GM12878 (cell line): ENCODE data around the gene NIPA2. TPM values are rescaled to one million over a fixed set of nuclear protein-coding genes. Genes with fewer than 3 reads are reported as not detected.

ENCODE experiments used
- ATAC-seq: fragments of 200-7000 bp; cut with Tn5 transposase; 3 replicates; pipeline ENCODE4 v1.9.1; 2020; ENCODE audit warnings: mild to moderate bottlenecking, moderate library complexity
- BruUV-seq: library from RNA; stranded (reverse); fragments of 400-500 nt; replicated peaks from 2 replicates; lab custom pipeline; 2021; lab: Mats Ljungman, UMichigan
- CTCF ChIA-PET: fragments of 300-600 bp; sonication (Branson Sonifier 250); formaldehyde crosslinking; extraction: SDS; loops from one replicate; lab custom pipeline; 2021; ENCODE audit warnings: inconsistent platforms; lab: Yijun Ruan, JAX
- POLR2A ChIA-PET: fragments of 350-600 bp; formaldehyde crosslinking; extraction: SDS; loops from one replicate; lab custom pipeline; 2021; ENCODE audit warnings: inconsistent platforms; lab: Charles Lee
- RAD21 ChIA-PET: fragments of 300-600 bp; sonication (Branson Sonifier 250); formaldehyde crosslinking; loops from one replicate; lab custom pipeline; 2023; ENCODE audit warnings: antibody characterized with exemption; ENCODE audit not compliant: unreplicated experiment; lab: Charles Lee
- SMC1A ChIA-PET: fragments of 300-600 bp; sonication (Branson Sonifier 250); formaldehyde crosslinking; loops from one replicate; lab custom pipeline; 2023; ENCODE audit not compliant: unreplicated experiment, uncharacterized antibody; lab: Charles Lee
- DNase-seq: peaks from one replicate; pipeline ENCODE4 v3.0.0-alpha.2; 2011; ENCODE audit warnings: low read depth, low spot score
- FAIRE-seq: peaks from 3 replicates; lab custom pipeline; 2011; peaks lifted over from hg19 to GRCh38; lab: Jason Lieb, UNC
- H2AFZ ChIP-seq: 2 replicates; pipeline ENCODE4 v1.6.0; 2011; ENCODE audit warnings: low read depth, low read length, control low read depth; ENCODE audit not compliant: control insufficient read depth
- H3K27ac ChIP-seq: 2 replicates; pipeline ENCODE4 v1.5.1; 2011; ENCODE audit warnings: control low read depth; ENCODE audit not compliant: control insufficient read depth, insufficient read depth
- H3K27me3 ChIP-seq, 2 experiments: replicated peaks in 1 of 2; 2 replicates each; pipeline versions ENCODE4 v1.6.0 to v1.6.1; 2011; ENCODE audit warnings: low read length in 1 of 2; ENCODE audit not compliant: control insufficient read depth in 2 of 2, insufficient read depth in 2 of 2
- H3K36me3 ChIP-seq, 2 experiments: 2 replicates each; pipeline ENCODE4 v1.5.1; 2011; ENCODE audit warnings: low read length in 1 of 2; ENCODE audit not compliant: control insufficient read depth in 2 of 2, insufficient read depth in 2 of 2
- H3K4me1 ChIP-seq: 2 replicates; pipeline ENCODE4 v1.6.1; 2011; ENCODE audit warnings: mild to moderate bottlenecking, low read length, moderate library complexity, mixed read lengths; ENCODE audit not compliant: control insufficient read depth, insufficient read depth
- H3K4me2 ChIP-seq: 2 replicates; pipeline ENCODE4 v1.6.0; 2011; ENCODE audit warnings: control low read depth; ENCODE audit not compliant: control insufficient read depth, insufficient read depth
- H3K4me3 ChIP-seq: fragments of 200-600 bp; sonication (generic); 2 replicates; pipeline ENCODE4 v1.5.1; 2016
- H3K79me2 ChIP-seq: 2 replicates; pipeline ENCODE4 v1.6.0; 2011; ENCODE audit warnings: low read length; ENCODE audit not compliant: control insufficient read depth, insufficient read depth
- H3K9ac ChIP-seq: 2 replicates; pipeline ENCODE4 v1.8.0; 2011; ENCODE audit warnings: low read length, control low read depth, mixed read lengths; ENCODE audit not compliant: control insufficient read depth, insufficient read depth
- H3K9me3 ChIP-seq: replicated peaks from 3 replicates; pipeline ENCODE4 v1.5.1; 2011; ENCODE audit warnings: mild to moderate bottlenecking, low read length; ENCODE audit not compliant: control insufficient read depth, insufficient read depth
- H4K20me1 ChIP-seq: 2 replicates; pipeline ENCODE4 v1.6.0; 2011; ENCODE audit not compliant: control insufficient read depth, insufficient read depth
- ASH2L ChIP-seq: fragments of 300-600, 200-600 bp; sonication (generic); IDR thresholded peaks from 2 replicates; pipeline ENCODE4 v1.6.1; 2017; ENCODE audit warnings: low read depth, mild to moderate bottlenecking, borderline replicate concordance
- CREM ChIP-seq: IDR thresholded peaks from 2 replicates; pipeline ENCODE4 v1.6.1; 2014; ENCODE audit warnings: antibody characterized with exemption, low read depth
- EP300 ChIP-seq, 2 experiments: fragments of 150-350 bp in 1 of 2; IDR thresholded peaks; 2 replicates each; pipeline ENCODE4 v1.6.1; 2011 to 2012; ENCODE audit warnings: low read depth in 2 of 2, low read length in 2 of 2, borderline replicate concordance in 1 of 2, improper control_type of control experiment in 1 of 2, inconsistent platforms in 1 of 2; ENCODE audit not compliant: control insufficient read depth in 1 of 2
- ESRRA ChIP-seq: IDR thresholded peaks from 2 replicates; pipeline ENCODE4 v1.6.1; 2012; ENCODE audit warnings: mild to moderate bottlenecking, low read length, improper control_type of control experiment
- FOXK2 ChIP-seq: fragments of 450-650 bp; IDR thresholded peaks from 2 replicates; pipeline ENCODE4 v1.6.1; 2017; ENCODE audit warnings: mild to moderate bottlenecking, moderate library complexity
- HSF1 ChIP-seq: fragments of 150-350 bp; IDR thresholded peaks from 2 replicates; pipeline ENCODE4 v1.6.1; 2014; ENCODE audit warnings: mild to moderate bottlenecking, low read depth, low read length
- MAX ChIP-seq: IDR thresholded peaks from 2 replicates; pipeline ENCODE4 v1.6.1; 2012; ENCODE audit warnings: low read depth, low read length, improper control_type of control experiment
- MLLT1 ChIP-seq: fragments of 450-650 bp; IDR thresholded peaks from 2 replicates; pipeline ENCODE4 v1.6.1; 2016; ENCODE audit warnings: mild to moderate bottlenecking
- NFYB ChIP-seq: IDR thresholded peaks from 2 replicates; pipeline ENCODE4 v1.6.1; 2011; ENCODE audit warnings: low read depth, mild to moderate bottlenecking, low read length, improper control_type of control experiment, moderate library complexity; ENCODE audit not compliant: insufficient read depth
- PAX8 ChIP-seq: fragments of 450-650 bp; IDR thresholded peaks from 2 replicates; pipeline ENCODE4 v1.6.1; 2017; ENCODE audit warnings: mild to moderate bottlenecking, moderate library complexity
- RELB ChIP-seq: fragments of 450-650 bp; IDR thresholded peaks from 2 replicates; pipeline ENCODE4 v1.6.1; 2017; ENCODE audit warnings: low read depth, mild to moderate bottlenecking, moderate library complexity
- SMAD1 ChIP-seq: fragments of 450-650 bp; IDR thresholded peaks from 2 replicates; pipeline ENCODE4 v1.6.1; 2018; ENCODE audit warnings: mild to moderate bottlenecking, low read depth; ENCODE audit not compliant: partially characterized antibody
- SMAD5 ChIP-seq: IDR thresholded peaks from 2 replicates; pipeline ENCODE4 v1.6.1; 2016; ENCODE audit warnings: antibody characterized with exemption, low read depth
- ZNF207 ChIP-seq: fragments of 450-650 bp; IDR thresholded peaks from 2 replicates; pipeline ENCODE4 v1.6.1; 2014; ENCODE audit warnings: antibody characterized with exemption, mild to moderate bottlenecking, borderline replicate concordance
- ZNF622 ChIP-seq: fragments of 450-650 bp; IDR thresholded peaks from 2 replicates; pipeline ENCODE4 v1.6.1; 2017; ENCODE audit warnings: mild to moderate bottlenecking, inconsistent platforms
- WGBS: methylation state at CpG from one replicate; pipeline ENCODE4 v1.1.6; 2016; ENCODE audit warnings: low lambda C conversion rate; ENCODE audit not compliant: insufficient replicate concordance, insufficient coverage; ENCODE audit errors: missing lambda C conversion rate; 5-methylcytosine and 5-hydroxymethylcytosine counted together
- in situ Hi-C: fragments of 300-500 bp; cut with MboI; formaldehyde crosslinking; loops from 9 replicates; pipeline ENCODE4 v1.14.3; 2018; ENCODE audit warnings: mixed read lengths
- intact Hi-C: fragments of 100-400 bp; cut with micrococcal nuclease; formaldehyde crosslinking; loops from one replicate; pipeline ENCODE4 v1.14.2; 2022; ENCODE audit not compliant: unreplicated experiment
- polyA plus RNA-seq, 11 experiments: library from polyadenylated mRNA; depleted of rRNA in 4 of 11; unstranded in 6 of 11; stranded (reverse) in 5 of 11; fragments of >200 nt; fragmentation: Nextera tagmentation in 4 of 11; fragmentation: Illumina TruSeq in 1 of 11; extraction: Ambion mirVana in 4 of 11; extraction: Trizol in 1 of 11; gene quantifications; 1 replicate in 1 of 11; 2 replicates in 10 of 11; pipeline versions ENCODE4 v1.2.1 to v1.2.3, GENCODE V29; 2011 to 2016; ENCODE audit warnings: inconsistent platforms in 2 of 11, missing spikeins in 2 of 11, low read depth in 1 of 11
- total RNA-seq, 4 experiments: library from RNA; depleted of rRNA in 3 of 4; stranded (reverse); fragments of >200 nt in 3 of 4; fragmentation: Illumina TruSeq in 1 of 4; extraction: Trizol in 1 of 4; gene quantifications; 2 replicates each; pipeline versions ENCODE4 v1.2.1 to v1.2.3, GENCODE V29; 2013 to 2021

The NIPA2 gene
- total and polyA plus RNA-seq, 10 of the 15 experiments (the other 5 are each of a cell fraction or from before 2014, with no cell fraction given) = 24.4 to 159 (median 96.5) TPM

- TF ChIP-seq HSF1 = no peak
- no peak for TF ChIP-seq SMAD1
- TF ChIP-seq ZNF622 = no peak
Measured at GRCh38 chr15:22877607-22878006, 39.1 kb downstream of the NIPA2 start (continued).

- SMC1A ChIA-PET = no interaction called here
- Histone ChIP-seq H3K4me3 (no peak overlapping the region), H3K4me1 (no peaks in the 10 kb centered on the region), H3K4me2 (no peak overlapping the region), H3K36me3 (peaks cover 10 to 14% of the 10 kb centered on the region in 2 experiments; a peak in 3 of 4 replicates), H3K9me3 (no peaks in the 10 kb centered on the region; the same call in 2 of the 3 replicates), H3K9ac (no peak overlapping the region), H2AFZ (no peak overlapping the region), H3K27me3 (no peaks in the 10 kb centered on the region), H4K20me1 (no peaks in the 10 kb centered on the region), H3K79me2 (no peaks in the 10 kb centered on the region), H3K27ac (no peak overlapping the region)
- BruUV-seq = no TSS peak
- DNase-seq (no peak), ATAC-seq (no peak), FAIRE-seq (no peak)
- in situ Hi-C loops = no loop called here
- CTCF ChIA-PET = no interaction called here
- 98% methylated on average over 10 of the region's 10 CpGs for WGBS
- POLR2A ChIA-PET = no interaction called here
- intact Hi-C loops = no loop called here
- RAD21 ChIA-PET = no interaction called here
- TF ChIP-seq MLLT1 (no peak), FOXK2 (no peak), SMAD5 (no peak), CREM (no peak), MAX (no peak), RELB (no peak), ESRRA (no peak), ZNF207 (no peak), NFYB (no peak), ASH2L (no peak), PAX8 (no peak), EP300 (IDR thresholded peaks at IDR 0.05; ENCODE audit: borderline replicate concordance in 1 of 2, control insufficient read depth in 1 of 2, low read depth in 2 of 2, low read length in 2 of 2) (no peak)
Measured at GRCh38 chr15:22878103-22878502, 39.6 kb downstream of the NIPA2 start.
